Measurements from ENCODE around the gene UBR4.

GRCh38 chr1:19096990-19097389, 113.1 kb downstream of the UBR4 start:
- TF ChIP-seq SP1 (IDR thresholded peaks at IDR 0.05) (no peak), HDGF (IDR thresholded peaks at IDR 0.05; ENCODE audit: borderline replicate concordance) (no peak), BHLHE40 (IDR thresholded peaks at IDR 0.05; ENCODE audit: borderline replicate concordance) (no peak), ARNT (IDR thresholded peaks at IDR 0.05) (no peak), ZNF384 (IDR thresholded peaks at IDR 0.05) (no peak), FOXM1 (IDR thresholded peaks at IDR 0.05; ENCODE audit: borderline replicate concordance) (no peak), SUZ12 (IDR thresholded peaks at IDR 0.05) (no peak), L3MBTL2 (conservative IDR thresholded peaks at IDR 0.05) (no peak), CTBP1 (IDR thresholded peaks at IDR 0.05; ENCODE audit: borderline replicate concordance) (no peak), FOXA1 (IDR thresholded peaks at IDR 0.05) (no peak)
